Measurements from ENCODE around the gene RTCB. TPM values are rescaled to one million over a fixed set of nuclear protein-coding genes. Genes with fewer than 3 reads are reported as not detected.

Gene RTCB
- total and polyA plus RNA-seq, 10 donors: 33.8 to 75.9 (median 61.0) TPM

- peaks cover 0 to 18% (median 0%) of the 10 kb centered on the region in 7 donors for H3K27me3 ChIP-seq (replicated peaks in 1 of 7)
- no peak overlapping the region for H3K27ac ChIP-seq
- intact Hi-C loops (cut with DNase I; ENCODE audit: low total_unique reads): no loop called here
- TF ChIP-seq POLR2AphosphoS5 (IDR thresholded peaks at IDR 0.05) (no peak), CTCF (IDR thresholded peaks at IDR 0.05 in 8 of 11, conservative IDR thresholded peaks at IDR 0.05 in 3 of 11) (no peak), POLR2A (IDR thresholded peaks at IDR 0.05) (no peak)
- no peaks in the 10 kb centered on the region for H3K9me3 ChIP-seq
- DNase-seq: no peak
- H3K4me1 ChIP-seq: peaks cover 10 to 36% (median 32%) of the 10 kb centered on the region in 6 donors
- 49 to 56% (median 51%) methylated on average over 7 of the region's 7 CpGs for WGBS, 5 donors
- no peak overlapping the region for H3K4me3 ChIP-seq
- peaks cover 0 to 7% (median 0%) of the 10 kb centered on the region in 6 donors for H3K36me3 ChIP-seq
Measured at GRCh38 chr22:32414191-32414590, 2.1 kb upstream of the RTCB start.

GRCh38 chr22:32413719-32414118 lies 1.7 kb upstream of the RTCB start:
- Histone ChIP-seq H3K36me3 (peaks cover 0 to 10% (median under 1%) of the 10 kb centered on the region in 6 donors), H3K27me3 (replicated peaks in 1 of 7) (peaks cover 0 to 13% (median 0%) of the 10 kb centered on the region in 7 donors), H3K4me1 (peaks cover 10 to 41% (median 36%) of the 10 kb centered on the region in 6 donors), H3K9me3 (no peaks in the 10 kb centered on the region), H3K27ac (no peak overlapping the region), H3K4me3 (no peak overlapping the region)
- no peak for TF ChIP-seq POLR2AphosphoS5 (IDR thresholded peaks at IDR 0.05)
- no peak for TF ChIP-seq POLR2A (IDR thresholded peaks at IDR 0.05)
- TF ChIP-seq CTCF (IDR thresholded peaks at IDR 0.05 in 8 of 11, conservative IDR thresholded peaks at IDR 0.05 in 3 of 11): no peak
- DNase-seq: no peak
- WGBS, 5 donors: 90 to 96% (median 94%) methylated on average over 2 of the region's 2 CpGs
- intact Hi-C loops (cut with DNase I; ENCODE audit: low total_unique reads): no loop called here

GRCh38 chr22:32411402-32411801 lies 645 bp downstream of the RTCB start:
- H3K27ac ChIP-seq: peak overlapping the region in 6 of 8 donors; percentile 78 to 88 (median 81)

GRCh38 chr22:32410459-32410858 lies 1.6 kb downstream of the RTCB start:
- H3K27ac ChIP-seq: no peak overlapping the region
- DNase-seq: no peak
- TF ChIP-seq CTCF (IDR thresholded peaks at IDR 0.05 in 8 of 11, conservative IDR thresholded peaks at IDR 0.05 in 3 of 11): no peak
- H3K36me3 ChIP-seq: peaks cover 2 to 42% (median 29%) of the 10 kb centered on the region in 6 donors
- intact Hi-C loops (cut with DNase I; ENCODE audit: low total_unique reads): no loop called here
- peak overlapping the region in 6 of 8 donors; percentile 86 to 99 (median 91) for H3K4me3 ChIP-seq
- H3K9me3 ChIP-seq: no peaks in the 10 kb centered on the region
- 82 to 95% (median 91%) methylated on average over 4 of the region's 4 CpGs for WGBS, 5 donors
- H3K4me1 ChIP-seq: peaks cover 16 to 70% (median 60%) of the 10 kb centered on the region in 6 donors
- H3K27me3 ChIP-seq (replicated peaks in 1 of 7): no peaks in the 10 kb centered on the region

More at GRCh38 chr22:32411402-32411801, 645 bp downstream of the RTCB start:
- H3K27me3 ChIP-seq (replicated peaks in 1 of 7): no peaks in the 10 kb centered on the region
- no peaks in the 10 kb centered on the region for H3K9me3 ChIP-seq
- TF ChIP-seq CTCF (IDR thresholded peaks at IDR 0.05 in 8 of 11, conservative IDR thresholded peaks at IDR 0.05 in 3 of 11) (no peak), POLR2AphosphoS5 (IDR thresholded peaks at IDR 0.05) (no peak), POLR2A (IDR thresholded peaks at IDR 0.05) (no peak)
- 1 to 3% (median 3%) methylated on average over 12 of the region's 12 CpGs for WGBS, 5 donors
- no peak for DNase-seq
- H3K36me3 ChIP-seq: peaks cover 0 to 33% (median 20%) of the 10 kb centered on the region in 6 donors
- intact Hi-C loops (cut with DNase I; ENCODE audit: low total_unique reads): no loop called here
- peak overlapping the region; percentile 56 to 99 (median 91) for H3K4me3 ChIP-seq
- peaks cover 16 to 64% (median 58%) of the 10 kb centered on the region in 6 donors for H3K4me1 ChIP-seq
